ENCODE data around the gene TSSK1B. TPM values are rescaled to one million over a fixed set of nuclear protein-coding genes. Genes with fewer than 3 reads are reported as not detected.

The TSSK1B gene
- total RNA-seq, 1 experiment from 2014 or later = not detected

DNA sequence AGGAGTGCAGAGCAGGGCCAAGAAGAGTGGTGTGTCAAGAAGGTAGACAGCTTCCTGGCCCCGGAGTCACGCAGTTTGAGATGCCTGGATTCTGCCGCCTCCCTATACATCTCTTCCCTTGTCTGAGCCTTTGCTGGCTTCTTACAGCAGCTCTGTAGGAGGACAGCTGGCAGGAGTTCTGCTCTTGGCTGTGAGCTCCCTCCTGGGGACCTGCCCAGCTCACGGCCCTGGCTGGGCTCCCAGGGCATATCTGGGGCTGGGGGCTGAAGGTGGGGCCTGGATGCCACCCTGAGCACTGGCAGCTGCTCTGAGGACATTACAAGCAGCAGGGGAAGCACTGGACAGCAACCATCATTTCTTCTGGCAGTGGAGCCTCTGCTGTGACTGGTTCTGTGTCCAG is 786 bp upstream of the TSSK1B start:
- intact Hi-C loops (cut with micrococcal nuclease) = no loop called here
- no peaks in the 10 kb centered on the region for H3K9me2 ChIP-seq (ENCODE audit: insufficient read depth)
- H3K9me3 ChIP-seq (ENCODE audit: control insufficient read depth in 1 of 2, insufficient read depth in 1 of 2, low read depth in 1 of 2, low read length in 2 of 2) = no peaks in the 10 kb centered on the region
- H3K27me3 ChIP-seq (ENCODE audit: insufficient read depth, low read length) = no peaks in the 10 kb centered on the region
- ChIA-PET CTCF (no interaction called here), RAD21 (ENCODE audit: low non-redundant PET in 1 of 2, low total read pairs in 2 of 2, uncharacterized antibody in 2 of 2, unreplicated experiment in 2 of 2) (no interaction called here), POLR2A (no interaction called here)
- ATAC-seq (no peak), DNase-seq (ENCODE audit: low read depth, low spot score) (no peak)
- no peaks in the 10 kb centered on the region for H4K20me1 ChIP-seq (ENCODE audit: insufficient read depth)
- no peaks in the 10 kb centered on the region for H3K79me2 ChIP-seq (ENCODE audit: insufficient read depth, low read length)
- no peak overlapping the region for H3K4me3 ChIP-seq (replicated peaks in 1 of 2; ENCODE audit: low read depth in 1 of 2, low read length in 2 of 2)
- H3K27ac ChIP-seq (ENCODE audit: low read depth, low read length) = no peak overlapping the region
- H3K36me3 ChIP-seq (ENCODE audit: control insufficient read depth in 1 of 2, insufficient read depth in 2 of 2, low read length in 2 of 2) = no peaks in the 10 kb centered on the region
- no peak overlapping the region for H3K9ac ChIP-seq (ENCODE audit: low read length)
- BruUV-seq (replicated peaks) = no TSS peak
- H2AFZ ChIP-seq (ENCODE audit: low read depth, low read length, poor library complexity, severe bottlenecking) = no peak overlapping the region
- TF ChIP-seq ATF3 (IDR thresholded peaks at IDR 0.05) (no peak), ZFX (IDR thresholded peaks at IDR 0.05) (no peak), ELF1 (IDR thresholded peaks at IDR 0.05; ENCODE audit: borderline replicate concordance, low read depth) (no peak), POLR2A (IDR thresholded peaks at IDR 0.05; ENCODE audit: borderline replicate concordance, extremely low read depth, insufficient read depth, insufficient read length) (no peak), CBX3 (IDR thresholded peaks at IDR 0.05; ENCODE audit: low read depth) (no peak), JUND (IDR thresholded peaks at IDR 0.05) (no peak), SIN3A (IDR thresholded peaks at IDR 0.05; ENCODE audit: low read depth) (no peak), CEBPB (IDR thresholded peaks at IDR 0.05; ENCODE audit: low read depth) (no peak), SP1 (IDR thresholded peaks at IDR 0.05; ENCODE audit: low read depth) (no peak), YY1 (IDR thresholded peaks at IDR 0.05; ENCODE audit: extremely low read depth, insufficient replicate concordance, low read depth, low read length) (no peak)
- H3K4me2 ChIP-seq (ENCODE audit: low read length) = no peak overlapping the region
- no peaks in the 10 kb centered on the region for H3K4me1 ChIP-seq (ENCODE audit: control insufficient read depth in 1 of 2, insufficient read depth in 2 of 2, low read length in 2 of 2)

DNA sequence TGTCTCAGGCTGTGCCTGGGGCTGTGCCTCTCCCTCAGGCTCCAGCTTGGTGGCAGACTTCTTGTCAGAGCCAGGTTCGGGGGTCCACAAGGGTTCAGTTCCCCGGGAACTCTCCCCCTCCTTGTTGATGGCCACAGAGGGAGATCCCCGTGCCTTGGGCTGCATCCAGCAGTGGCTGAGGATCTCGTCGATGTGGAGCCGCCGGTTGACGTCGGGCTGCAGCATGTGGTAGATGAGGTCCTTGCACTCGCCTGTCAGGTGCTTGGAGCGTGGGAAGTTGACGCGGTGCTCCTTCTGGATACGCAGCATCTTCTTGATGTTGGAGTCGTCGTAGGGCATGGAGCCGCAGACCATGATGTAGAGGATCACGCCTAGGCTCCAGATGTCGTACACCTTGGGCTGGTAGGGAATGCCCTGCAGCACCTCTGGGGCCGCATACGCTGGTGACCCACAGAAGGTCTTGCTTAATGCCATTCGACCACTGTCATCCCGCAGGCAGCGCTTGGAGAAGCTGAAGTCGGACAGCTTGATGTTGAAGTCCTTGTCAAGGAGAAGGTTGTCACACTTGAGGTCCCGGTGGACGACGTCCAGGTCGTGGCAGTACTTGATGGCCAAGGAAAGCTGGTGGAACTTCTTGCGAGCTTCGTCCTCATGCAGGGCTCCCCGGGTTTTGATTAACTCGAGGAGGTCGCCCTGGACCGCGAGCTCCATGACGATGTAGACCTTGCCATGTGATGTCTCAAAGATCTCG is 752 bp downstream of the TSSK1B start:
- CTCF ChIA-PET = no interaction called here
- no peaks in the 10 kb centered on the region for H3K9me2 ChIP-seq (ENCODE audit: insufficient read depth)
- no peak for TF ChIP-seq SP1 (IDR thresholded peaks at IDR 0.05; ENCODE audit: low read depth)
- no peak for TF ChIP-seq ELF1 (IDR thresholded peaks at IDR 0.05; ENCODE audit: borderline replicate concordance, low read depth)
- TF ChIP-seq YY1 (IDR thresholded peaks at IDR 0.05; ENCODE audit: extremely low read depth, insufficient replicate concordance, low read depth, low read length) = no peak
- no peak for TF ChIP-seq TCF7L2 (IDR thresholded peaks at IDR 0.05; ENCODE audit: borderline replicate concordance, extremely low read depth, insufficient read depth, insufficient read length)
- no peak for TF ChIP-seq SIN3A (IDR thresholded peaks at IDR 0.05; ENCODE audit: low read depth)
- TF ChIP-seq RAD21 (IDR thresholded peaks at IDR 0.05; ENCODE audit: low read depth) = no peak
- TF ChIP-seq EGR1 (IDR thresholded peaks at IDR 0.05; ENCODE audit: low read depth) = no peak
- no peak for TF ChIP-seq CEBPB (IDR thresholded peaks at IDR 0.05; ENCODE audit: low read depth)
- no peak for TF ChIP-seq SRF (IDR thresholded peaks at IDR 0.05; ENCODE audit: low read depth)
- TF ChIP-seq, protein P1, sequence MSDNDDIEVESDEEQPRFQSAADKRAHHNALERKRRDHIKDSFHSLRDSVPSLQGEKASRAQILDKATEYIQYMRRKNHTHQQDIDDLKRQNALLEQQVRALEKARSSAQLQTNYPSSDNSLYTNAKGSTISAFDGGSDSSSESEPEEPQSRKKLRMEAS (IDR thresholded peaks at IDR 0.05) = no peak
- TF ChIP-seq POLR2A (IDR thresholded peaks at IDR 0.05; ENCODE audit: borderline replicate concordance, extremely low read depth, insufficient read depth, insufficient read length) = no peak
- no peak for TF ChIP-seq ATF3 (IDR thresholded peaks at IDR 0.05)
- TF ChIP-seq JUND (IDR thresholded peaks at IDR 0.05) = no peak
- no peak for TF ChIP-seq POLR2AphosphoS5 (IDR thresholded peaks at IDR 0.05; ENCODE audit: low read depth, low read length)
- no peak for TF ChIP-seq EZH2phosphoT487 (IDR thresholded peaks at IDR 0.05; ENCODE audit: borderline replicate concordance)
- no peak for TF ChIP-seq ZFX (IDR thresholded peaks at IDR 0.05)
- no peak for TF ChIP-seq CBX3 (IDR thresholded peaks at IDR 0.05; ENCODE audit: low read depth)
- TF ChIP-seq, protein P2, sequence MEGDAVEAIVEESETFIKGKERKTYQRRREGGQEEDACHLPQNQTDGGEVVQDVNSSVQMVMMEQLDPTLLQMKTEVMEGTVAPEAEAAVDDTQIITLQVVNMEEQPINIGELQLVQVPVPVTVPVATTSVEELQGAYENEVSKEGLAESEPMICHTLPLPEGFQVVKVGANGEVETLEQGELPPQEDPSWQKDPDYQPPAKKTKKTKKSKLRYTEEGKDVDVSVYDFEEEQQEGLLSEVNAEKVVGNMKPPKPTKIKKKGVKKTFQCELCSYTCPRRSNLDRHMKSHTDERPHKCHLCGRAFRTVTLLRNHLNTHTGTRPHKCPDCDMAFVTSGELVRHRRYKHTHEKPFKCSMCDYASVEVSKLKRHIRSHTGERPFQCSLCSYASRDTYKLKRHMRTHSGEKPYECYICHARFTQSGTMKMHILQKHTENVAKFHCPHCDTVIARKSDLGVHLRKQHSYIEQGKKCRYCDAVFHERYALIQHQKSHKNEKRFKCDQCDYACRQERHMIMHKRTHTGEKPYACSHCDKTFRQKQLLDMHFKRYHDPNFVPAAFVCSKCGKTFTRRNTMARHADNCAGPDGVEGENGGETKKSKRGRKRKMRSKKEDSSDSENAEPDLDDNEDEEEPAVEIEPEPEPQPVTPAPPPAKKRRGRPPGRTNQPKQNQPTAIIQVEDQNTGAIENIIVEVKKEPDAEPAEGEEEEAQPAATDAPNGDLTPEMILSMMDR (IDR thresholded peaks at IDR 0.05 in 2 of 3, conservative IDR thresholded peaks at IDR 0.05 in 1 of 3; ENCODE audit: borderline replicate concordance in 1 of 3, insufficient read depth in 1 of 3, low read depth in 2 of 3, low read length in 2 of 3) = no peak

More for the DNA sequence above, 752 bp downstream of the TSSK1B start:
- no peaks in the 10 kb centered on the region for H3K27me3 ChIP-seq (ENCODE audit: insufficient read depth, low read length)
- ATAC-seq (no peak), DNase-seq (ENCODE audit: low read depth, low spot score) (no peak)
- H3K9ac ChIP-seq (ENCODE audit: low read length) = no peak overlapping the region
- ChIA-PET POLR2A (no interaction called here), RAD21 (ENCODE audit: low non-redundant PET in 1 of 2, low total read pairs in 2 of 2, uncharacterized antibody in 2 of 2, unreplicated experiment in 2 of 2) (no interaction called here)
- H3K27ac ChIP-seq (ENCODE audit: low read depth, low read length) = no peak overlapping the region
- H3K36me3 ChIP-seq (ENCODE audit: control insufficient read depth in 1 of 2, insufficient read depth in 2 of 2, low read length in 2 of 2) = no peaks in the 10 kb centered on the region
- no peak overlapping the region for H2AFZ ChIP-seq (ENCODE audit: low read depth, low read length, poor library complexity, severe bottlenecking)
- H3K79me2 ChIP-seq (ENCODE audit: insufficient read depth, low read length) = no peaks in the 10 kb centered on the region
- no peak overlapping the region for H3K4me3 ChIP-seq (replicated peaks in 1 of 2; ENCODE audit: low read depth in 1 of 2, low read length in 2 of 2)
- H4K20me1 ChIP-seq (ENCODE audit: insufficient read depth) = no peaks in the 10 kb centered on the region
- BruUV-seq (replicated peaks) = no TSS peak
- intact Hi-C loops (cut with micrococcal nuclease) = no loop called here
- H3K4me2 ChIP-seq (ENCODE audit: low read length) = no peak overlapping the region
- no peaks in the 10 kb centered on the region for H3K4me1 ChIP-seq (ENCODE audit: control insufficient read depth in 1 of 2, insufficient read depth in 2 of 2, low read length in 2 of 2)
- H3K9me3 ChIP-seq (ENCODE audit: control insufficient read depth in 1 of 2, insufficient read depth in 1 of 2, low read depth in 1 of 2, low read length in 2 of 2) = no peaks in the 10 kb centered on the region

Data from HCT116 (cell line).